Measurements from ENCODE around the gene VWA8. TPM values are rescaled to one million over a fixed set of nuclear protein-coding genes. Genes with fewer than 3 reads are reported as not detected.

The VWA8 gene
- total and polyA plus RNA-seq, 2 experiments from 2014 or later, result 6.3 to 24.6 TPM

- Mint-ChIP-seq H3K27ac (no peak overlapping the region; the same call in 1 of the 2 replicates), H3K9me3 (peaks cover 16% of the 10 kb centered on the region), H3K4me3 (no peak overlapping the region), H3K27me3 (ENCODE audit: insufficient read depth, low read depth, poor library complexity) (peaks cover 9% of the 10 kb centered on the region), H3K36me3 (ENCODE audit: low read depth) (peaks cover 6% of the 10 kb centered on the region; the same call in 2 of the 3 replicates), H3K4me1 (peaks cover 19% of the 10 kb centered on the region)
- no peaks in the 10 kb centered on the region for H3K36me3 ChIP-seq (ENCODE audit: insufficient read depth)
- DNase-seq (ENCODE audit: low spot score) (no peak), ATAC-seq (peak; percentile 44)
- H3K27ac ChIP-seq (ENCODE audit: low read depth), result no peak overlapping the region
- H3F3A ChIP-seq (replicated peaks; ENCODE audit: low read depth), result no peaks in the 10 kb centered on the region
- peak overlapping the region; percentile 43; the same call in 1 of the 2 replicates for H2AFZ ChIP-seq
- no peak overlapping the region for H3K4me3 ChIP-seq
- H3K79me2 ChIP-seq (replicated peaks; ENCODE audit: insufficient read depth), result no peaks in the 10 kb centered on the region
- H3K4me2 ChIP-seq, result no peak overlapping the region
- no peaks in the 10 kb centered on the region for H3K27me3 ChIP-seq (ENCODE audit: insufficient read depth)
- H4K20me1 ChIP-seq (replicated peaks; ENCODE audit: insufficient read depth), result no peaks in the 10 kb centered on the region
- TF ChIP-seq POLR2AphosphoS5 (IDR thresholded peaks at IDR 0.05; ENCODE audit: low read depth) (no peak), EZH2phosphoT487 (IDR thresholded peaks at IDR 0.05; ENCODE audit: unreplicated experiment) (no peak), NANOG (IDR thresholded peaks at IDR 0.05; ENCODE audit: borderline replicate concordance) (no peak), REST (IDR thresholded peaks at IDR 0.05; ENCODE audit: unreplicated experiment) (no peak), STAT1 (IDR thresholded peaks at IDR 0.05; ENCODE audit: unreplicated experiment) (no peak), ETS1 (IDR thresholded peaks at IDR 0.05) (no peak), JUNB (IDR thresholded peaks at IDR 0.05; ENCODE audit: unreplicated experiment) (no peak), EZH2 (IDR thresholded peaks at IDR 0.05; ENCODE audit: low read depth, unreplicated experiment) (no peak), ZNF331 (CRISPR knock-in tag; IDR thresholded peaks at IDR 0.05; ENCODE audit: low read depth) (no peak), ZNF114 (CRISPR knock-in tag; IDR thresholded peaks at IDR 0.05) (no peak), CREB1 (CRISPR knock-in tag; IDR thresholded peaks at IDR 0.05; ENCODE audit: low read depth) (no peak), CTCF (conservative IDR thresholded peaks at IDR 0.05; ENCODE audit: low read depth in 2 of 2) (no peak), ZNF462 (CRISPR knock-in tag; IDR thresholded peaks at IDR 0.05) (no peak)
- H3K4me1 ChIP-seq (ENCODE audit: insufficient read depth), result no peaks in the 10 kb centered on the region
- no peaks in the 10 kb centered on the region for H3K9me2 ChIP-seq (ENCODE audit: insufficient read depth)
These were observed 413.5 kb downstream of the VWA8 start for GRCh38 chr13:41547251-41548000.

All from GM23338 (cell line).